Activated CD4-positive, alpha-beta T cell treated with anti-CD3 and anti-CD28 coated beads, Interleukin-2, amount 50 U/mL, for 16 hours (primary cell): Measurements from ENCODE around the gene ACSF2.

ENCODE experiments used
- DNase-seq: peaks from one replicate; pipeline ENCODE4 v3.0.0-alpha.2; 2020

The ACSF2 gene

GRCh38 chr17:50440838-50441829 lies 15.1 kb downstream of the ACSF2 start:
- DNase-seq, result no peak

- no peak for DNase-seq
These were observed 17.5 kb downstream of the ACSF2 start for GRCh38 chr17:50443505-50443974.

DNA sequence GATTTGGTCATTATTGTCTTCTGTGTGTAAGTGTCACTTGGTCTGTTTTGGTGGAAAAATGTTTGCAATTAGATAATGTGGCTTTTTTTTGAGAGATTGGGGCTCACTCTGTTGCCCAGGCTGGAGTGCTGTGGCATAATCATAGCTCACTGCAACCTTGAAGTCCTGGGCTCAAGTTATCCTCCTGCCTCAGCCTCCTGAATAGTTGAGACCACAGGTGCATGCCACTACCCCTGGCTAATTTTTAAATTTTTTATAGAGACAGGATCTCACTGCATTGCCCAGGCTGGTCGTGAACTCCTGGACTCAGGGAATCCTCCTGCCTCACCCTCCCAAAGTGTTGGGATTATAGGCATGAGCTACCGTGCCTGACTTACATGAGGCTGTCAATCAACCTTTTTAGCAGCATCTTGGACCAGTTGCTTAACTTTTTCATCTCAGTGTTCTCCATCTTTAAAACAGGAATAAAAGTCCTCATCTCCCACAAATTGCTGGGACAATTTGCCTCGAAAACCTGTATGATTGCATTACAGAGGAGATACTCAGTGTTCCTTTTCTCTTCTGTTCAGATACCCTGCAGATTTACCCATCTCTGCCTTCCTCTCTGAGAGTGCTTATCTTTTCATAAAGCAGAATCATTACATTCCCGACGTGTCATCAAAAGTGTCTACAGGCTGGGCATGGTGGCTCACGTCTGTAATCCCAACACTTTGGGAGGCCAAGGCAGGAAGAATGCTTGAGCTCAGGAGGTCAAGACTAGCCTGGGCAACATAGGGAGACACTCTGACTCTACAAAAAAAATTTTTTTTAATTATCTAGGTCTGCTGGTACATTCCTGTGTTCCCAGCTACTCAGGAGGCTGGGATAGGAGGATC lies 19.1 kb downstream of the ACSF2 start:
- DNase-seq, result no peak

DNA sequence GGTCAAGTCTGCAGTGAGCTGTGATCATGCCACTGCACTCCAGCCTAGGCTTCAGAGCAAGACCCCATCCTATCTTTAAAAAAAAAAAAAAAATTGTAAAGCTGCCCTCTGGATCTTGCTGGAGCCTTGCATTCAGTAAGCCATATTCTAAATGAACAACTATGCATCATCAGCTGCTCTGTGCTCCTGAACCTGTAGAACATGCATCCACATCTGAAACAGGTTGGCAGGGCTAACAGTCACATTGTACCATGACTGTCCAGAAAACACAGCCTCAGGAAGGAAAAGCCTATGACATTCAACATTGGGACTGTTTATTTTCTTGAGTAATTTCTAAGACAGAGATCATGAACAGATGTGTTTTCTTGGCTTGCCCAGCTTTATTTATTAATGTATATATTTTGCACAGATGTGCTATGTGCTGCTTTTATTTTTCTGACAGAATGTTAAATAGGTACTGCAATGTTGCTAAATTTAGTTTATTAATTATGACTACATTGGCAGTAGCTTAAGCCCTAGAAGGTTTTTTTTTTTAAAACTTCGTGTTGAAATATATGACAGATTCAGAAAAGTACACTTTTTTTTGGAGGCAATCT lies 19.8 kb downstream of the ACSF2 start:
- no peak for DNase-seq

GRCh38 chr17:50447870-50448595 lies 22.0 kb downstream of the ACSF2 start:
- no peak for DNase-seq

GRCh38 chr17:50448643-50449042 lies 22.6 kb downstream of the ACSF2 start:
- no peak for DNase-seq

- DNase-seq, result no peak
These were observed 26.1 kb downstream of the ACSF2 start for GRCh38 chr17:50451943-50452629.

- DNase-seq, result no peak
These were observed 26.7 kb downstream of the ACSF2 start for GRCh38 chr17:50452630-50453300.

DNA sequence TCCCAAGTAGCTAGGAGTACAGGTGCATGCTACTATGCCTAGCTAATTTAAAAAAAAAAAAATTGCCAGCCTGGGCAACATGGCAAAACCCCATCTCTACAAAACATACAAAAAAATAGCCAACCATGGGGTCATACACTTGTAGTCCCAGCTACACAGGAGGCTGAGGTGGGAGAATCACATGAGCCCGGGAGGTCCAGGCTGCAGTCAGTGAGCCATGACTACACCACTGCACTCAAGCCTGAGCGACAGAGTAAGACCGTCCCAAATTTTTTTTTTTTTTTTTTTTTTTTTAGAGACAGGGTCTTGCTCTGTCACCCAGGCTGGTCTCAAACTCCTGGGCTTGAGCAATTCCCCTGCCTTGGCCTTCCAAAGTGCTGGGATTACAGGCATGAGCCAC lies 27.9 kb downstream of the ACSF2 start:
- no peak for DNase-seq

- DNase-seq, result no peak
These were observed 31.6 kb downstream of the ACSF2 start for GRCh38 chr17:50457621-50458020.

- DNase-seq, result no peak
These were observed 32.3 kb downstream of the ACSF2 start for GRCh38 chr17:50458270-50458669.

DNA sequence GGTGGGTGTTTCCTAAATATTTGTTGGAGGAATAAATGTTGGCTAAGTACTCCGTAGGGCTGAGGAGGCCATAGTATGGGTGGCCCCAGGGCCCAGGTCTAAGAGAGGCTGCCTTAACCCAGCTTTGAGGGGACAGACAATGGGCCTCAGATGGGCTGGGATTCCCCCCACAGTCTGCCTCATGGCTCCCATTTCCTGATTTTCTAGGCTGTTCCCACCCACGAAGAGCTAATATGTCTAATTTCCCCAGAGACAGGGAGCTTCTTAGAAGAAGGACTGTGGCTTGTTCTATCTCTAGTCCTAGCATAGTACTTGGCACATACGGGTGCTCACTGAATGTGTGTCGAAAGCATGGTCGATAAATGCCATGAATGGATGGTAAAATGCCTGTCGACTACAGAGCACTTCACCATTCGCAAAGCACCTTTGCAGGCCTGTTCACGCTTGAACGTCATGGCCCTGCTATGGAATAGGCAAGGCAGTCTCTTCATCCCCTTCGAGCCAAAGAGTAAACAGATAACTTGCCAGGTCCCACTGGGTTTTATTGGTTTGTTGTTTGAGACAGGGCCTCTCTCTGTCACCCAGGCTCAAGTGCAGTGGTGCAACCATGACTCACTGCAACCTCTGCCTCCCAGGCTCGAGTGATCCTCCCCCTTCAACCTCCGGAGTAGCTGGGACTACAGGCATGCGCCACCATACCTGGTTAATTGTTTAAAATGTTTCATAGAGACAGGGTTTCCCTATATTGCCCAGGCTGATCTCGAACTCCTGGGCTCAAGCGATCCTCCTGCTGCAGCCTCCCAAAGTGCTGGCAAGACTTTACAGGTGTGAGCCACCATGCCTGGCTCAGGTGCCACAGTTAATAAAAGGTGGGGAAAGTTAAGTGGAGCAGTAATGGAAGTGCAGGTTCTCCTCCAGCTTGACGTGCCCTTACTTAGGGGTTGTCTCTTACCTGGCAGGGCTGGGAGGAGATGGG lies 33.0 kb downstream of the ACSF2 start:
- DNase-seq, result no peak

DNA sequence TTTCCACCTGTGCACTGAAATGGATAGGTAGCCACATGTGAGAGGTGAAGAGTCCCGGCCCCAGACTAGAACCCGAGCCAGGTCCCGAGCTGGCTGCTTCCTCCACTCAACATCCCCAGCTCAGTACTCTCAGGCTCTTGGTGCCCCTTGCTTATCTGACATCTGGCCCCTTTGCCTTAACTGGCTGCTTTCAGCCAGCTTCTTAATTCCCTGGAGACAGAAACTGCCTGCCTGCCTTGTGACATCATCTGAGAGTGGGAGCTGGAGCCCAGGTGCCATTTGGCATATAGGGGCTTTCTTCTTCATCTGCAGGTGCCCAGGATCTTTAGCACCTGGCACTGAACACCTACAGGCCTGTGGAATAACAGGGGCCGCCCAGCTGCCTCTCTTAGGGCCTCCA lies 33.7 kb downstream of the ACSF2 start:
- DNase-seq, result no peak

DNA sequence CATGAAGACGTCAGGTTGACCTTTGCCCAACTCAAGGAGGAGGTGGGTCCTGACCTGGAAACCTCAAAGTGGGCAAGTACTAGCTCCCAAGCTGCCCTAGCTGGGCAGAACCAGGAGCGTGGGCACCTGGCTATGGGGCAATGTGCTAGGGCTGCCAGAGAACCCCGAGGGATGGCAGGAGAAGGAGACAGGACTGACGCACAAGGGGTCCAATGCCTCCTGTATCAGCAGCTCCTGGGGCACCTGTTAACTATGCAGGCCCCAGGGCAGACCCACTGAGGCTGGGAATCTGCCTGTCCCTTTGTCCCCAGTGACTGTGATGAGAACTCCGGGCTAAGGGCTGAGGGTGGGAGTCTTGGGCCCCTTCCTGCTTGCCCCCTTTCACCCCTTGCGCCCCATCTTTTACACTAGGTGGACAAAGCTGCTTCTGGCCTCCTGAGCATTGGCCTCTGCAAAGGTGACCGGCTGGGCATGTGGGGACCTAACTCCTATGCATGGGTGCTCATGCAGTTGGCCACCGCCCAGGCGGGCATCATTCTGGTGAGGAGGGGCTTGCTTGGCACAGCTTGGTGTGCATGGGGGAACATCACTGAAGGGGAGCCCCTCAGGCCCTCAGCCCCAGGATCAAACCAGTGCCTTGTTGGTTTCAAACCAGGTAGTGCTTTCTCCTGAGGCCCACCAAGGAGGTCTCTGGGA lies 35.0 kb downstream of the ACSF2 start:
- DNase-seq, result no peak

DNA sequence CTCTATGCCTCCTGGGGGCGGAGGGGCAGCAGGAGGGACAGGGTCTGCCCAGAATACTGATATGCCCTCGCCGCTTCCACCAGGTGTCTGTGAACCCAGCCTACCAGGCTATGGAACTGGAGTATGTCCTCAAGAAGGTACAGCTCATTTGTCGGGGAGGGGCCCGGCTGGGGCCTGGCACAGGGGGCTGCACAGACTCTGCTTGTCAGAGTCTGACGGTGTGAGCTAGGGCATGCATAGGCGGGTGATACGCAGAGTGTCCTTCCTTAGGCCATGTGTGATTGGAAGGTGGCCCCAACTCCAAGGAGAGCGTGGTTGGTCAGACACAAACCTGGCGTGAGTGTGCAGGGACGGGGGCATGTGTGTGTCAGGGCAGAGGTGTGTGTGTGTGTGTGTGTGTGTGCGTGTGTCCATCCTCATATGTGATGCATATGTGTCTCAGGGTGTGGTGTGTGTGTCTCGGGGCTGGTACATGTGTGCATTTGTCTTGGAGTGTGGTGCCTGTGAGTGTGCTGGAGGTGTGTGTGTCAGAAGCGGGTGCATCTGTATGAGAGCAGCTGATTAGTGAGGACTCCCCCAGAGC lies 35.6 kb downstream of the ACSF2 start:
- no peak for DNase-seq

GRCh38 chr17:50462446-50462845 lies 36.4 kb downstream of the ACSF2 start:
- DNase-seq, result no peak

DNA sequence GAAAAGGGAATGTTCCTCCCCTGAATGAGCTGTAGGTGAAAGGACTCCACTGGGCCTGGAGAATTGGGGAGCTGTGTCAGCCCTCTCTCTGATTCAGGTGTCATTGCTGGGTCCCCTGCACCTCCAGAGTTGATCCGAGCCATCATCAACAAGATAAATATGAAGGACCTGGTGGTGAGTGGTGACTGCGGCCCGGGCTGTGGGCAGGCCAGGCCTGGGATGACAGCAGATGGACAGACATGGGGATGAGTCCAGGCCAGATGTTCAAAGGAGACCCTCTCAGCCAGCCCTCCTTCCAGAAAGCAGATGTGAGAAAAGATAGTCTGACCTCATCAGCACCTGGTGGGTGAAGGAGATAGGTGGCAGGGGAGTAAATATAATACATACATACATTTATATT lies 38.1 kb downstream of the ACSF2 start:
- DNase-seq, result no peak

DNA sequence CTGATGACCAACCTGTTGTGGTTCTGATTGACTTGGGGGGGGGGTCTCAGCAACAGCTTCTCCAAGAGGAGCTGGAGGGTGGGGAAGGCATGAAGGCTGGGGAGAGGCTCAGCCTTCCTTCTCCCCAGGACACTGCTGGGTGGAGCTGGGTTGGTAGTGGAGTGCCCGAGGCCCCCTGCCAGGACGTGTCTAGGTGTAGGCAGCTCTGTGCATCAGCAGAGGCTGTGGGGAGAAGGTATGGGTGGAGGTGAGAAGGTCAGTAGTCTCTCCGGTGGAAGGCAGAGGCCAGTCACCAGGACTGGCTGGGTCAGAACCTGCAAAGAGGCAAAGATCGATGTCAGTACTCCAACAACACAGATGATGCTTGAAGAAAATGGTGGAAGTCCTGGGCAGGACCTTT lies 38.7 kb downstream of the ACSF2 start:
- no peak for DNase-seq

- DNase-seq, result no peak
These were observed 39.2 kb downstream of the ACSF2 start for GRCh38 chr17:50465171-50465570.
